H9 (cell line): ENCODE results near the gene MUC16. TPM values are rescaled to one million over a fixed set of nuclear protein-coding genes. Genes with fewer than 3 reads are reported as not detected.

Source experiments
- DNase-seq: peaks from one replicate; pipeline ENCODE4 v3.0.0-alpha.2; 2017
- H2AFZ ChIP-seq: one replicate; pipeline ENCODE4 v1.6.1; 2013; ENCODE audit warnings: mild to moderate bottlenecking, low read length, control low read depth, moderate library complexity
- H2AK5ac ChIP-seq: 2 replicates; pipeline ENCODE4 v1.6.1; 2013; ENCODE audit warnings: low read length, control low read depth, mixed read lengths; ENCODE audit not compliant: insufficient read length
- H2BK120ac ChIP-seq: one replicate; pipeline ENCODE4 v1.6.1; 2013; ENCODE audit warnings: low read depth, mild to moderate bottlenecking, low read length, control low read depth, inconsistent platforms; ENCODE audit not compliant: poor library complexity, severe bottlenecking
- H2BK12ac ChIP-seq: 2 replicates; pipeline ENCODE4 v1.6.1; 2013; ENCODE audit warnings: low read length, control low read depth, mixed read lengths, low read depth; ENCODE audit not compliant: insufficient read length
- H2BK15ac ChIP-seq: 2 replicates; pipeline ENCODE4 v1.6.1; 2013; ENCODE audit warnings: low read depth, low read length, control low read depth
- H2BK20ac ChIP-seq: one replicate; pipeline ENCODE4 v1.6.1; 2013; ENCODE audit warnings: low read depth, mild to moderate bottlenecking, low read length, control low read depth, inconsistent platforms; ENCODE audit not compliant: poor library complexity, severe bottlenecking
- H2BK5ac ChIP-seq: 2 replicates; pipeline ENCODE4 v1.6.1; 2013; ENCODE audit warnings: low read length, control low read depth, mixed read lengths; ENCODE audit not compliant: insufficient read length
- H3K14ac ChIP-seq: 2 replicates; pipeline ENCODE4 v1.6.1; 2013; ENCODE audit warnings: low read length, control low read depth; ENCODE audit not compliant: insufficient read depth
- H3K18ac ChIP-seq: 2 replicates; pipeline ENCODE4 v1.6.1; 2013; ENCODE audit warnings: low read depth, mild to moderate bottlenecking, mixed read lengths, low read length, control low read depth; ENCODE audit not compliant: insufficient read length
- H3K23ac ChIP-seq: 2 replicates; pipeline ENCODE4 v1.6.1; 2013; ENCODE audit warnings: low read length, control low read depth, mixed read lengths, low read depth; ENCODE audit not compliant: insufficient read length
- H3K23me2 ChIP-seq: 2 replicates; pipeline ENCODE4 v1.6.1; 2013; ENCODE audit warnings: low read depth, mild to moderate bottlenecking, mixed read lengths, low read length, control low read depth; ENCODE audit not compliant: insufficient read length, poor library complexity, severe bottlenecking
- H3K27ac ChIP-seq: 2 replicates; pipeline ENCODE4 v1.5.1; 2013; ENCODE audit warnings: low read length, control low read depth, mixed read lengths, low read depth; ENCODE audit not compliant: insufficient read length
- H3K27me3 ChIP-seq: 2 replicates; pipeline ENCODE4 v1.6.1; 2013; ENCODE audit warnings: low read length, control low read depth, inconsistent platforms; ENCODE audit not compliant: insufficient read depth
- H3K4ac ChIP-seq: 2 replicates; pipeline ENCODE4 v1.6.1; 2013; ENCODE audit warnings: low read depth, mild to moderate bottlenecking, control low read depth, inconsistent platforms, low read length, moderate library complexity
- H3K4me1 ChIP-seq: 2 replicates; pipeline ENCODE4 v1.6.1; 2013; ENCODE audit warnings: low read length, control low read depth, inconsistent platforms; ENCODE audit not compliant: insufficient read depth
- H3K4me2 ChIP-seq: 2 replicates; pipeline ENCODE4 v1.6.1; 2013; ENCODE audit warnings: low read length, control low read depth, mixed read lengths; ENCODE audit not compliant: insufficient read length, insufficient read depth
- H3K56ac ChIP-seq: 2 replicates; pipeline ENCODE4 v1.6.1; 2013; ENCODE audit warnings: low read depth, mild to moderate bottlenecking, mixed read lengths, low read length, control low read depth; ENCODE audit not compliant: insufficient read length
- H3K79me1 ChIP-seq: 2 replicates; pipeline ENCODE4 v1.6.1; 2013; ENCODE audit warnings: low read depth, mild to moderate bottlenecking, moderate library complexity, low read length, control low read depth, inconsistent platforms; ENCODE audit not compliant: insufficient read depth, poor library complexity, severe bottlenecking
- H3K79me2 ChIP-seq: 2 replicates; pipeline ENCODE4 v1.6.1; 2013; ENCODE audit warnings: low read length, control low read depth, inconsistent platforms; ENCODE audit not compliant: insufficient read depth
- H3K9ac ChIP-seq: 2 replicates; pipeline ENCODE4 v1.6.1; 2013; ENCODE audit warnings: low read length, control low read depth, mixed read lengths; ENCODE audit not compliant: insufficient read length; ENCODE audit errors: extremely low read depth
- H3K9me3 ChIP-seq: one replicate; pipeline ENCODE4 v1.6.1; 2013; ENCODE audit warnings: low read depth, low read length, inconsistent platforms; ENCODE audit not compliant: control insufficient read depth
- H3T11ph ChIP-seq: one replicate; pipeline ENCODE4 v1.6.1; 2013; ENCODE audit warnings: mild to moderate bottlenecking, low read length, control low read depth, inconsistent platforms
- H4K20me1 ChIP-seq: one replicate; pipeline ENCODE4 v1.6.1; 2013; ENCODE audit not compliant: control insufficient read depth, insufficient read length, insufficient read depth
- H4K5ac ChIP-seq: 2 replicates; pipeline ENCODE4 v1.6.1; 2013; ENCODE audit warnings: low read depth, mild to moderate bottlenecking, mixed read lengths, low read length, control low read depth; ENCODE audit not compliant: insufficient read length
- H4K8ac ChIP-seq: replicated peaks from 2 replicates; pipeline ENCODE4 v1.6.1; 2013; ENCODE audit warnings: low read length, control low read depth, mixed read lengths, low read depth; ENCODE audit not compliant: insufficient read length
- H4K91ac ChIP-seq: 2 replicates; pipeline ENCODE4 v1.6.1; 2013; ENCODE audit warnings: low read depth, mild to moderate bottlenecking, moderate library complexity, mixed read lengths, low read length, control low read depth; ENCODE audit not compliant: insufficient read length
- H3K27ac Mint-ChIP-seq, 3 experiments: 2 replicates in 2 of 3; 3 replicates in 1 of 3; pipeline ENCODE4 v1.8.0; 2020 to 2021; ENCODE audit warnings: mixed read lengths in 3 of 3, mild to moderate bottlenecking in 1 of 3, moderate library complexity in 1 of 3
- H3K27me3 Mint-ChIP-seq: 2 replicates; pipeline ENCODE4 v1.8.0; 2021; ENCODE audit warnings: low read depth, mild to moderate bottlenecking, moderate library complexity, mixed read lengths
- H3K36me3 Mint-ChIP-seq, 3 experiments: 2 replicates in 2 of 3; 3 replicates in 1 of 3; pipeline ENCODE4 v1.8.0; 2020 to 2021; ENCODE audit warnings: low read depth in 3 of 3, mixed read lengths in 3 of 3; ENCODE audit not compliant: insufficient read depth in 1 of 3
- H3K4me1 Mint-ChIP-seq, 2 experiments: 2 replicates each; pipeline ENCODE4 v1.8.0; 2020; ENCODE audit warnings: mixed read lengths in 2 of 2
- H3K4me3 Mint-ChIP-seq, 2 experiments: 2 replicates in 1 of 2; 3 replicates in 1 of 2; pipeline ENCODE4 v1.8.0; 2020 to 2021; ENCODE audit warnings: mild to moderate bottlenecking in 2 of 2, mixed read lengths in 2 of 2, moderate library complexity in 1 of 2
- H3K9me3 Mint-ChIP-seq, 2 experiments: 2 replicates in 1 of 2; 3 replicates in 1 of 2; pipeline ENCODE4 v1.8.0; 2020; ENCODE audit warnings: mild to moderate bottlenecking in 2 of 2, mixed read lengths in 2 of 2, moderate library complexity in 1 of 2
- WGBS: extraction: QIAGEN DNeasy Blood & Tissue Kit; methylation state at CpG from one replicate; pipeline ENCODE4 v1.1.7; 2013; ENCODE audit warnings: missing lambda C conversion rate, low lambda C conversion rate, mixed read lengths; ENCODE audit not compliant: insufficient read length; ENCODE audit errors: extremely low coverage; 5-methylcytosine and 5-hydroxymethylcytosine counted together
- total RNA-seq: library from RNA; stranded (reverse); gene quantifications from 2 replicates; pipeline ENCODE4 v1.2.1, GENCODE V29; 2021
- TF ChIP-seq, protein P1 (sequence below): fragments of 200-600 bp; sonication (generic); conservative IDR thresholded peaks from 3 replicates; pipeline ENCODE4 v1.8.0; 2021; ENCODE audit warnings: antibody characterized with exemption, mild to moderate bottlenecking

The MUC16 gene
- total RNA-seq, 1 experiment from 2014 or later = 0.22 TPM

DNA sequence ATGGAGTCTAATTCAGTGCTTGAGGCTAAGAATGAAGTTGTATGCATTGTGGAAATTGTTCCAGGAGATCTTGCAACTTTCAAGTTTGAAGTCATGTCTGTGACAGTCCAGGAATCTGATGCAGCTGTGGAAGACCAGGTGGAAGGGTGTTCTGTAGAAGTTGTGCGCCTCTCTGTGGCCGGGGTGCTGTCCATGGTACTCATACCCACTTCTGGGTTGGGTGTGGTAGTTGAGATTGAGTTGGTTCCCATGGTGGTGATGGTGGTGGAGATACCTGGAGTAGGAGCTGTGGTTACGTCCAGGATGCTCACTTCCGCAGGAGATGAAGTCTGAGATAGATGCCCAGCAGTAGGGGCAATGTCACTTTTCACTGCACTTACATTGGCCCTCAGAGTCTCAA lies 44.3 kb downstream of the MUC16 start:
- Mint-ChIP-seq H3K9me3 (peaks cover 16 to 22% of the 10 kb centered on the region in 2 experiments), H3K4me3 (no peak overlapping the region), H3K4me1 (no peaks in the 10 kb centered on the region), H3K36me3 (peaks cover 6 to 29% (median 16%) of the 10 kb centered on the region in 3 experiments; a peak in 6 of 7 replicates), H3K27ac (no peak overlapping the region), H3K27me3 (peaks cover 4% of the 10 kb centered on the region; the same call in 1 of the 2 replicates)
- Histone ChIP-seq H2BK12ac (no peak overlapping the region), H4K20me1 (no peaks in the 10 kb centered on the region), H3K27me3 (no peaks in the 10 kb centered on the region; the same call in 1 of the 2 replicates), H2AK5ac (no peak overlapping the region), H3K4me1 (no peaks in the 10 kb centered on the region), H3K79me2 (no peaks in the 10 kb centered on the region), H3K27ac (no peak overlapping the region), H3K14ac (no peak overlapping the region), H4K91ac (no peak overlapping the region), H3K18ac (no peak overlapping the region), H3K23ac (no peak overlapping the region), H4K5ac (no peak overlapping the region), H3K56ac (no peak overlapping the region), H2AFZ (no peak overlapping the region), H3K4me2 (no peak overlapping the region), H2BK120ac (no peak overlapping the region), H3K9me3 (peaks cover 89% of the 10 kb centered on the region), H2BK20ac (no peak overlapping the region), H2BK15ac (no peak overlapping the region), H3K79me1 (no peaks in the 10 kb centered on the region), H3K9ac (no peak overlapping the region), H2BK5ac (no peak overlapping the region), H4K8ac (no peak overlapping the region), H3K23me2 (no peaks in the 10 kb centered on the region), H3T11ph (no peak overlapping the region), H3K4ac (no peak overlapping the region)
- TF ChIP-seq, protein P1, sequence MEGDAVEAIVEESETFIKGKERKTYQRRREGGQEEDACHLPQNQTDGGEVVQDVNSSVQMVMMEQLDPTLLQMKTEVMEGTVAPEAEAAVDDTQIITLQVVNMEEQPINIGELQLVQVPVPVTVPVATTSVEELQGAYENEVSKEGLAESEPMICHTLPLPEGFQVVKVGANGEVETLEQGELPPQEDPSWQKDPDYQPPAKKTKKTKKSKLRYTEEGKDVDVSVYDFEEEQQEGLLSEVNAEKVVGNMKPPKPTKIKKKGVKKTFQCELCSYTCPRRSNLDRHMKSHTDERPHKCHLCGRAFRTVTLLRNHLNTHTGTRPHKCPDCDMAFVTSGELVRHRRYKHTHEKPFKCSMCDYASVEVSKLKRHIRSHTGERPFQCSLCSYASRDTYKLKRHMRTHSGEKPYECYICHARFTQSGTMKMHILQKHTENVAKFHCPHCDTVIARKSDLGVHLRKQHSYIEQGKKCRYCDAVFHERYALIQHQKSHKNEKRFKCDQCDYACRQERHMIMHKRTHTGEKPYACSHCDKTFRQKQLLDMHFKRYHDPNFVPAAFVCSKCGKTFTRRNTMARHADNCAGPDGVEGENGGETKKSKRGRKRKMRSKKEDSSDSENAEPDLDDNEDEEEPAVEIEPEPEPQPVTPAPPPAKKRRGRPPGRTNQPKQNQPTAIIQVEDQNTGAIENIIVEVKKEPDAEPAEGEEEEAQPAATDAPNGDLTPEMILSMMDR = no peak
- DNase-seq = no peak
- no CpG with 5 or more reads among the region's 4 CpGs for WGBS

Other genes with a start within 250 kb of the MUC16 start
- 30.2 and 30.5 TPM in 2 replicates for gene ZNF558, start 178.1 kb downstream of the MUC16 start, total RNA-seq
- gene MBD3L1, start 178.0 kb downstream of the MUC16 start, total RNA-seq = not detected in 2 replicates
- gene OR1M1, start 76.7 kb upstream of the MUC16 start, total RNA-seq = not detected in 2 replicates
- gene OR7G2, start 97.1 kb upstream of the MUC16 start, total RNA-seq = not detected in 2 replicates
- not detected in 2 replicates for gene OR7G1, start 105.4 kb upstream of the MUC16 start, total RNA-seq
- gene OR7G3, start 116.5 kb upstream of the MUC16 start, total RNA-seq = not detected in 2 replicates
- gene ZNF317, start 130.0 kb upstream of the MUC16 start, total RNA-seq = 50.3 and 52.8 TPM in 2 replicates
- gene OR7D2, start 168.6 kb upstream of the MUC16 start, total RNA-seq = 0.31 and 0.48 TPM in 2 replicates
- gene OR7D4, start 209.2 kb upstream of the MUC16 start, total RNA-seq = not detected in 2 replicates
- not detected in 2 replicates for gene OR7E24, start 240.5 kb upstream of the MUC16 start, total RNA-seq